Measurements from ENCODE around the gene TNS3. TPM values are rescaled to one million over a fixed set of nuclear protein-coding genes. Genes with fewer than 3 reads are reported as not detected.

Gene TNS3
- total RNA-seq, 1 experiment from 2014 or later: 533 TPM

DNA sequence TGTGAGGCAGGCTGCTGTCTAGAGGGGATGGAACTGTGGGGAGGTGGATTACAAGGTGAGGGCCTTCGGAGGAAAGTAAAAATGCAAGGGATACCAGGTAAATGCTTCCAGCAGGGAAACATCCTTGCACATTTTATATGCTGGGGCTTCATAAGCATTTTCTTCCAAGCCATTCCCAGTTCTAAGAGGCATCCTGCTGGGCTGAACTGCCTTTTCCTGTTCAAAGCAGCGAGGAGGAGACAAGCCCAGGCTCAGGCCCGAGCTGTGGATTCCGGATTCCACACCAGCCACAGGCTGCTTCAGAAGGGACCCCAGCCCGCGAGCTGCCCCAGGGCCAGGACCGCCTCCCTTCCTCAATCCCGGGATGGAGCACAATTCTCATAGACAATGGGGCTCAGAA lies 249.7 kb downstream of the TNS3 start:
- peaks cover 35% of the 10 kb centered on the region for H3K36me3 ChIP-seq (ENCODE audit: control insufficient read depth, insufficient read depth, low read length)
- ChIA-PET CTCF (no interaction called here), POLR2A (no interaction called here)
- DNase-seq (ENCODE audit: low read depth, low spot score) (no peak), ATAC-seq (no peak)
- TF ChIP-seq TCF7L2 (IDR thresholded peaks at IDR 0.05; ENCODE audit: low read depth, low read length): no peak
- TF ChIP-seq, protein P1, sequence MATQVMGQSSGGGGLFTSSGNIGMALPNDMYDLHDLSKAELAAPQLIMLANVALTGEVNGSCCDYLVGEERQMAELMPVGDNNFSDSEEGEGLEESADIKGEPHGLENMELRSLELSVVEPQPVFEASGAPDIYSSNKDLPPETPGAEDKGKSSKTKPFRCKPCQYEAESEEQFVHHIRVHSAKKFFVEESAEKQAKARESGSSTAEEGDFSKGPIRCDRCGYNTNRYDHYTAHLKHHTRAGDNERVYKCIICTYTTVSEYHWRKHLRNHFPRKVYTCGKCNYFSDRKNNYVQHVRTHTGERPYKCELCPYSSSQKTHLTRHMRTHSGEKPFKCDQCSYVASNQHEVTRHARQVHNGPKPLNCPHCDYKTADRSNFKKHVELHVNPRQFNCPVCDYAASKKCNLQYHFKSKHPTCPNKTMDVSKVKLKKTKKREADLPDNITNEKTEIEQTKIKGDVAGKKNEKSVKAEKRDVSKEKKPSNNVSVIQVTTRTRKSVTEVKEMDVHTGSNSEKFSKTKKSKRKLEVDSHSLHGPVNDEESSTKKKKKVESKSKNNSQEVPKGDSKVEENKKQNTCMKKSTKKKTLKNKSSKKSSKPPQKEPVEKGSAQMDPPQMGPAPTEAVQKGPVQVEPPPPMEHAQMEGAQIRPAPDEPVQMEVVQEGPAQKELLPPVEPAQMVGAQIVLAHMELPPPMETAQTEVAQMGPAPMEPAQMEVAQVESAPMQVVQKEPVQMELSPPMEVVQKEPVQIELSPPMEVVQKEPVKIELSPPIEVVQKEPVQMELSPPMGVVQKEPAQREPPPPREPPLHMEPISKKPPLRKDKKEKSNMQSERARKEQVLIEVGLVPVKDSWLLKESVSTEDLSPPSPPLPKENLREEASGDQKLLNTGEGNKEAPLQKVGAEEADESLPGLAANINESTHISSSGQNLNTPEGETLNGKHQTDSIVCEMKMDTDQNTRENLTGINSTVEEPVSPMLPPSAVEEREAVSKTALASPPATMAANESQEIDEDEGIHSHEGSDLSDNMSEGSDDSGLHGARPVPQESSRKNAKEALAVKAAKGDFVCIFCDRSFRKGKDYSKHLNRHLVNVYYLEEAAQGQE (IDR thresholded peaks at IDR 0.05; ENCODE audit: insufficient read depth in 1 of 2, low read depth in 2 of 2, low read length in 1 of 2): no peak
- TF ChIP-seq, protein P2, sequence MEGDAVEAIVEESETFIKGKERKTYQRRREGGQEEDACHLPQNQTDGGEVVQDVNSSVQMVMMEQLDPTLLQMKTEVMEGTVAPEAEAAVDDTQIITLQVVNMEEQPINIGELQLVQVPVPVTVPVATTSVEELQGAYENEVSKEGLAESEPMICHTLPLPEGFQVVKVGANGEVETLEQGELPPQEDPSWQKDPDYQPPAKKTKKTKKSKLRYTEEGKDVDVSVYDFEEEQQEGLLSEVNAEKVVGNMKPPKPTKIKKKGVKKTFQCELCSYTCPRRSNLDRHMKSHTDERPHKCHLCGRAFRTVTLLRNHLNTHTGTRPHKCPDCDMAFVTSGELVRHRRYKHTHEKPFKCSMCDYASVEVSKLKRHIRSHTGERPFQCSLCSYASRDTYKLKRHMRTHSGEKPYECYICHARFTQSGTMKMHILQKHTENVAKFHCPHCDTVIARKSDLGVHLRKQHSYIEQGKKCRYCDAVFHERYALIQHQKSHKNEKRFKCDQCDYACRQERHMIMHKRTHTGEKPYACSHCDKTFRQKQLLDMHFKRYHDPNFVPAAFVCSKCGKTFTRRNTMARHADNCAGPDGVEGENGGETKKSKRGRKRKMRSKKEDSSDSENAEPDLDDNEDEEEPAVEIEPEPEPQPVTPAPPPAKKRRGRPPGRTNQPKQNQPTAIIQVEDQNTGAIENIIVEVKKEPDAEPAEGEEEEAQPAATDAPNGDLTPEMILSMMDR (IDR thresholded peaks at IDR 0.05): no peak
- no peak for TF ChIP-seq POLR2AphosphoS5 (IDR thresholded peaks at IDR 0.05; ENCODE audit: low read depth, low read length)
- no peak for TF ChIP-seq SIN3A (IDR thresholded peaks at IDR 0.05; ENCODE audit: borderline replicate concordance, insufficient read depth, low read depth, low read length)
- intact Hi-C loops (cut with micrococcal nuclease; ENCODE audit: unreplicated experiment): no loop called here
- H3K27me3 ChIP-seq (ENCODE audit: control insufficient read depth, insufficient read depth, low read length): no peaks in the 10 kb centered on the region
- in situ Hi-C loops (cut with HindIII; ENCODE audit: low pct_unique_long_range_greater_than_20kb, low sequenced_read_pairs): no loop called here
- no TSS peak for BruUV-seq (replicated peaks)
- no peak overlapping the region for H3K4me3 ChIP-seq (ENCODE audit: low read depth in 2 of 2, low read length in 2 of 2)
- H3K9me3 ChIP-seq (ENCODE audit: control insufficient read depth, insufficient read depth, low read depth, low read length): no peaks in the 10 kb centered on the region
- H3K4me1 ChIP-seq (ENCODE audit: control insufficient read depth, insufficient read depth, low read length): peaks cover 42% of the 10 kb centered on the region
- H3K27ac ChIP-seq (ENCODE audit: low read length): no peak overlapping the region

DNA sequence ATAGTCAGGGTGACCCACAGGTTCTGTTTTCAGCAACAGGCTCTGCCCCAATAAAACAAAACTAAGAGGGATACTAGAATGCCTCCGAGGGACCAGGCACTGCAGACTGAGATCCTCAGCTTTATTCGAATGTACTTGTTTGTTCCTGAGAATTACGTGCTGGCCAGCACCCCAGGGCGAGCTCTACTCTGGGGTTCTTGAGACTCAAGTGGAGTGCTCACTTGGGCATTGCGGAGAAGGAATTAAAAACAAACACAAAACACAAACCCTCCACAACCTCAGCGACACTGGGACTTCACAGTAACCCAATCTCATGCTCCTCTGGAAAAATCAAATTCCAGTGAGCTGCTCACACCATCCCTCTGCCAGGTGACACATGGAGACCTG lies 250.7 kb downstream of the TNS3 start:
- Histone ChIP-seq H3K36me3 (ENCODE audit: control insufficient read depth, insufficient read depth, low read length) (peaks cover 33% of the 10 kb centered on the region), H3K4me3 (ENCODE audit: low read depth in 2 of 2, low read length in 2 of 2) (no peak overlapping the region), H3K27me3 (ENCODE audit: control insufficient read depth, insufficient read depth, low read length) (no peaks in the 10 kb centered on the region), H3K4me1 (ENCODE audit: control insufficient read depth, insufficient read depth, low read length) (peaks cover 48% of the 10 kb centered on the region), H3K9me3 (ENCODE audit: control insufficient read depth, insufficient read depth, low read depth, low read length) (no peaks in the 10 kb centered on the region), H3K27ac (ENCODE audit: low read length) (no peak overlapping the region)
- ATAC-seq: no peak
- intact Hi-C loops (cut with micrococcal nuclease; ENCODE audit: unreplicated experiment) (no loop called here), in situ Hi-C loops (cut with HindIII; ENCODE audit: low pct_unique_long_range_greater_than_20kb, low sequenced_read_pairs) (no loop called here)
- no TSS peak for BruUV-seq (replicated peaks)
- TF ChIP-seq POLR2AphosphoS5 (IDR thresholded peaks at IDR 0.05; ENCODE audit: low read depth, low read length) (no peak), TCF7L2 (IDR thresholded peaks at IDR 0.05; ENCODE audit: low read depth, low read length) (no peak), SIN3A (IDR thresholded peaks at IDR 0.05; ENCODE audit: borderline replicate concordance, insufficient read depth, low read depth, low read length) (no peak)
- TF ChIP-seq, protein P1 (IDR thresholded peaks at IDR 0.05; ENCODE audit: insufficient read depth in 1 of 2, low read depth in 2 of 2, low read length in 1 of 2): no peak
- TF ChIP-seq, protein P2 (IDR thresholded peaks at IDR 0.05): no peak
- CTCF ChIA-PET: no interaction called here
- DNase-seq (ENCODE audit: low read depth, low spot score): no peak
- POLR2A ChIA-PET: interaction anchor here (0.7 kb wide), 1 partner anchor 14 kb away, joined by 9 read pairs; no protein-coding TSS in a partner anchor
